Rectal smooth muscle tissue (tissue), 1 donor: ENCODE data around the gene CCS.
A peak's percentile ranks its signal among the peaks of the same experiment; 100 is the strongest.
"Not testable (repeated sequence)": the region's sequence is repeated elsewhere in the genome, so short reads cannot be mapped to it uniquely, and the experiment has no call there.

Experiments
- H3K27ac ChIP-seq: one replicate; pipeline ENCODE4 v1.7.0; 2013; ENCODE audit warnings: low read depth, low read length, inconsistent platforms
- H3K27me3 ChIP-seq: one replicate; pipeline ENCODE4 v1.7.0; 2013; ENCODE audit warnings: low read length; ENCODE audit not compliant: control insufficient read depth, insufficient read depth
- H3K36me3 ChIP-seq: one replicate; pipeline ENCODE4 v1.7.0; 2013; ENCODE audit warnings: low read length; ENCODE audit not compliant: control insufficient read depth, insufficient read depth
- H3K4me1 ChIP-seq: one replicate; pipeline ENCODE4 v1.7.0; 2013; ENCODE audit warnings: low read length; ENCODE audit not compliant: control insufficient read depth, insufficient read depth
- H3K4me3 ChIP-seq: one replicate; pipeline ENCODE4 v1.7.0; 2013; ENCODE audit warnings: low read length
- H3K9ac ChIP-seq: one replicate; pipeline ENCODE4 v1.7.0; 2013; ENCODE audit warnings: low read length

The CCS gene

DNA sequence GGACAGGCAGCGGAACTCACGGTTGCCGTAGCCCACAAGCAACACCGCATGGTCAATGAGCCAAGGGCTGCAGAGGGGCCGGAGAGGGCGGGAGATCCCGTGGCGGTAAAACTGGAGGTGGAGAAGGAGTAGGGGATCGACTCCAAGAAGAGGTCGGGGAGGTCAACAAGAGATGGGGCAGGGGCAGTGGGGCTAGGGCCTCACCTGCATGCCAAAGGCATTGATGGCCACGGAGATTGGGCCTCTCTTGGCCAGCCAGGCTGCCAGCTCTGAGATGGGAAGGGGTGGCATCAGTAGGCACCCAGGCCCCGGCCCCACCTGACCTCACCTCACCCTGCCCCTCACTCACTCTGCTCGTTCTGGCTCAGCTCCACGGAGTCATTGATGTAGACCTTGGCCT lies 28.4 kb upstream of the CCS start:
- Histone ChIP-seq H3K4me3 (no peak overlapping the region), H3K27ac (no peak overlapping the region), H3K36me3 (peaks cover 2% of the 10 kb centered on the region), H3K9ac (no peak overlapping the region), H3K4me1 (peaks cover 2% of the 10 kb centered on the region), H3K27me3 (no peaks in the 10 kb centered on the region)

DNA sequence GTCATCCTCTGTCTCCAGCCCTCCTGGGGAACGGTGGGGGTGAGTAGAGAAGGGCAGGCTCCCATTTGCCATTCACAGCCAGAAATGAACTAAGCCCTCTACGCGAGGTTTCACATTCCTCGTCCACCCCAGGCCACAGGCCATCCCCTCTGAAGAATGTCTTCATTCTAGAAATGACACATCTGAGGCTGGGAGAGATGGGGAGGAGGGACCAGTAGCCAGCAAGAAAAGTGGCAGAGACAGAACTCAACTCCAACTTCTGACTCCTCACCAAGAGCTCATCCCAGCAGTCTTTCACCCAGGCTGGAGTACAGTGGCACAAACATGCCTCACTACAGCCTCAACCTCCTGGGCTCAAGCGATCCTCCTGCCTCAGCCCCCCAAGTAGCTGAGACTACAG lies 28.0 kb upstream of the CCS start:
- Histone ChIP-seq H3K9ac (no peak overlapping the region), H3K36me3 (peaks cover 2% of the 10 kb centered on the region), H3K4me1 (peaks cover 2% of the 10 kb centered on the region), H3K4me3 (no peak overlapping the region), H3K27ac (no peak overlapping the region), H3K27me3 (no peaks in the 10 kb centered on the region)

DNA sequence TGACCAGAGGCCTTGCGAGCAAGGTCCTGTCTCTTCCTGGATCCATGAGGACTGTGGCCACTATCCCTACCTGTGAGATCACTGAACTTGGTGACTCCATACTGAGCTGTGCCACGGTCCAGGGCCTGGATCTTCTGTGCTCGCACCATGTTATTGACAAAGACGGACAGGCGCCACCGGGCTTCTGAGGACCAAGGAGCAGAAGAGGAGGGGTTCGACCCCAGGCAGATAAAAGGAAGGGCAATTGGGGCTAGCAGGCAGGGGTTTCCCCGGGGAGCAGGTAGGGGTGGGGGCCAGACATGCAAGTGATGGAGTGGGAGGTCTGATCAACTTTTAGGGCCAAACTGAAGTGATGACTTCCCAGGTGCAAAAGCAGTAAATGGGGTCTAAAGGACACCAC lies 26.8 kb upstream of the CCS start:
- H3K36me3 ChIP-seq, result peaks cover 2% of the 10 kb centered on the region

DNA sequence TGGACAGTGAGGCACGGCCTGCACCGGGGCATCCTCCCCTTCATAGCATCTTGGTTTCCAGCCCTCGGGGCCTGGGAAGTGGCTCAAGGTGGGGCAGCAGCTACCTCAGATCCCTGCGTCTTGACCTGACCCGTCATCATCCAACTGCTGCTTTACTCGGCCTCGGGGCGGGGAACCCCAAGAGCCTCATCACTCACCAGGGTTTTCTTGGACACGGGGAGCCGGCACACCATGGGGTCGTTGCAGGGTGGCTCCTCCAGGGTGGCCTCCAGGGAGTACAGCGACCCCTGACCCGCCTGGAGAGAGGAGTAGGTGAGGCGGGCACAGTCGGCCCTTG lies 25.2 kb upstream of the CCS start:
- H3K4me1 ChIP-seq, result peaks cover 2% of the 10 kb centered on the region
- H3K9ac ChIP-seq, result no peak overlapping the region
- no peak overlapping the region for H3K27ac ChIP-seq
- H3K27me3 ChIP-seq, result no peaks in the 10 kb centered on the region
- H3K36me3 ChIP-seq, result peaks cover 2% of the 10 kb centered on the region
- H3K4me3 ChIP-seq, result peak overlapping the region; percentile 68

More for the DNA sequence above, 26.8 kb upstream of the CCS start:
- Histone ChIP-seq H3K4me3 (no peak overlapping the region), H3K27ac (no peak overlapping the region), H3K9ac (no peak overlapping the region), H3K27me3 (no peaks in the 10 kb centered on the region), H3K4me1 (peaks cover 2% of the 10 kb centered on the region)

DNA sequence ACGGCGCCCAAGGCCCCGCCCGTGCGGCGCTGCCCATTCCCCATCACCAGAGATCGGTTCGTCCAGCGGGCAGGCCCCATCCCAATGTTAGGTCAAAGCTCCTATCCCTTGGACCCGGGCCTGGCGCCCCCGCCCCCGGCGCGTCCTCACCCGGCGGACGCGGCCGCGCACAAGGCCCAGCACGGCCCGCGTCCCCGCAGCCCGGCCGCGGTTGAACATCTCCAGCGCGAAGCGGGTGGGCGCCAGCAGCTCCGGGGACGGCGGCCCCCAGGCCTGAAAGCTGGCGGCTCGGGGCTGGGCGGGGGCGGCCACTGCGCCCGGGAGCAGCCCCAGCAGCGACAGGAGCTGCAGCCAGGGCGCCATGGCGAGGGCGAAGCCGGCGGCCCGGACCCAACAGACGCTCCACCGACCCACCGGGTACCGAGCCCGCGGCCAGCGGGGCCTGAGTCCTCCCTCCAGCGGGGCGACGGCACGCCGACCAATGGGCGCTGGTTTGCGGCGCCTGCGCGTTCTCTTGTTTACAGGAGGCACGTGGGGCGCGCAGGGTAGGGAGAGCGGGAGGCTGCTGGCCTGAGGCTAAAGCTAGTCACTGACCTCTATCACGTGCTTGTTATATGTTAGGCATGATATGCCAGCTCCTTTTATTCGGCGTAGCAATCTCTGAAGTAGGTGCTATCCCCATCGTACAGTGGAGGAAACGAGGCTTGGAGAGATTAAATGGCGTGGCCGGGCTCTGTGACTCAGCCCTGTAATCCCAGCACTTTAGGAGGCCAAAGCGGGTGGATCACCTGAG lies 24.7 kb upstream of the CCS start, which contains the start of gene CTSF:
TSS of gene CTSF (minus strand) at position 483 of the 793 bp plus-strand sequence. CDS start at position 363, 120 bp downstream.
- H3K27ac ChIP-seq, result peak within 1 kb of the TSS; percentile 24
- peaks cover 2% of the 10 kb centered on the region for H3K4me1 ChIP-seq
- peaks cover 2% of the 10 kb centered on the region for H3K36me3 ChIP-seq
- no peak within 1 kb of the TSS for H3K9ac ChIP-seq
- H3K4me3 ChIP-seq, result peak within 1 kb of the TSS; percentile 68
- H3K27me3 ChIP-seq, result no peaks in the 10 kb centered on the region

DNA sequence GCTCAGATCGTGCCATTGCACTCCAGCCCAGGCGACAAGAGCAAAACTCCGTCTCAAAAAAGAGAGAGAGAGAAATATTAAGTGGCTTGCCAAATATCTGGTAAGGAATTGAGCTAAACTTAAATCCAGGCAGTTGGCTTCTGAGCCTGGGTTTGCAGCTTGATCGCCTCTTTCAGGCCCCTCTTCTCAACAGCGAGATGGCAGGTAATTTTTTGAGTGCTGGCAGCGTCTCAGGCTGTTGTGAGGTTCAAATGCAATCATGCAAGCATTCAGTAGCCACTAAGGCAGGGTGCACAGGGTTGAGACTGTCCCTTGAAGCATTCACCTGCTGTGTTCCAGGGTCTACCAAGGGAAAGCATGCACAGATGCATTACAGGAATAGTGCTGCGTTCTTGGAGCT lies 23.9 kb upstream of the CCS start:
- Histone ChIP-seq H3K27me3 (no peaks in the 10 kb centered on the region), H3K9ac (no peak overlapping the region), H3K27ac (no peak overlapping the region), H3K36me3 (no peaks in the 10 kb centered on the region), H3K4me3 (no peak overlapping the region), H3K4me1 (peaks cover 2% of the 10 kb centered on the region)

DNA sequence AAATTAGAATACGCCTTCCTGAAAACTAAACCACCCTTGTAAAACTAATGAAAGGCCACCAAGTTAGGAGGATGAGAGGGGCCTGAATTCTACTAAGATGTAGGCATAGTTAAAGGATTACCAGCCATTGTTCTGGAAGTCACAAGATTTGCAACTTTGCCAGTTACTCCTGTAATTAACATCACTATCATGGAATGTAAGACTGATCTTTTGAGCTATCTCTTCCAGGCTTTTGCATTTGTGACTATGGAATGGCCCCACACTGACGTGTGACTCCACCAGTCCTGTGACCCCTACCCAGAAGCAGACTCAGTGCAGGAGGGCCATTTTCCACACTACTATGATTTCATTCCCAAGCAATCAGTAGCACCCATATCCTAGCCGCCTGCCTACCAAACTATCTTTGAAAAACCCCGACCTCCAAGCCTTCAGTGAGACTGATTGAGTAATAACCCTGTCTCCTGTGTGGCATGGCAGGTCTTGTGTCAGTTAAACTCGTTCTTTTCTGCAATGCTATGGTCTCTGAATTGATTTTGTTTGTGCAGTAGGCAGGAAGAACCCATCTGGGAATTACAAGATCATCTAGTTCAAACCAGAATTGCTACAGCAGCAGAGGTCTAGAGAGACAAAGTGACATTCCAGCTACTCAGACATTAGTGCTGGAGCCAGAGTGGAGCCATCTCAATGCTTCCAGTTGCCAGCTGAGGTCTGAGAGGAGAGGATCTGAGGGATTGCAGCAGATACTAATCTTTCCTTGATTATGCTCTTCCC lies 22.7 kb upstream of the CCS start:
- H3K9ac ChIP-seq, result no peak overlapping the region
- H3K27me3 ChIP-seq, result no peaks in the 10 kb centered on the region
- no peaks in the 10 kb centered on the region for H3K36me3 ChIP-seq
- no peak overlapping the region for H3K4me3 ChIP-seq
- H3K4me1 ChIP-seq, result peaks cover 2% of the 10 kb centered on the region
- no peak overlapping the region for H3K27ac ChIP-seq

DNA sequence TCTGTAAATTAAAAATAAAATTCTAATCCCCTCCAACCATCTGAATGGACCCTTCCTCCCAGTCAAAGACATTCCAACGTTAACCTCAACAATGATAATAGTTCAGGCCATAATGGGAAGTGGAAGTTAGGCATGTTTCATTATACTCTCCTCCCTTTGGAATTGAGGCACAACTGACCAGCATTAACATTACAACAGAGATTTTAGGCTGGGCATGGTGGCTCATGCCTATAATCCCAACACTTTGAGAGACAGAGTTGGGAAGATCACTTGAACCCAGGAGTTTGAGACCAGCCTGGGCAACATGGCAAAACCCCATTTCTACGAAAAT lies 22.2 kb upstream of the CCS start:
- Histone ChIP-seq H3K4me1 (peaks cover 2% of the 10 kb centered on the region), H3K27me3 (no peaks in the 10 kb centered on the region), H3K36me3 (no peaks in the 10 kb centered on the region), H3K27ac (no peak overlapping the region), H3K4me3 (no peak overlapping the region), H3K9ac (no peak overlapping the region)

DNA sequence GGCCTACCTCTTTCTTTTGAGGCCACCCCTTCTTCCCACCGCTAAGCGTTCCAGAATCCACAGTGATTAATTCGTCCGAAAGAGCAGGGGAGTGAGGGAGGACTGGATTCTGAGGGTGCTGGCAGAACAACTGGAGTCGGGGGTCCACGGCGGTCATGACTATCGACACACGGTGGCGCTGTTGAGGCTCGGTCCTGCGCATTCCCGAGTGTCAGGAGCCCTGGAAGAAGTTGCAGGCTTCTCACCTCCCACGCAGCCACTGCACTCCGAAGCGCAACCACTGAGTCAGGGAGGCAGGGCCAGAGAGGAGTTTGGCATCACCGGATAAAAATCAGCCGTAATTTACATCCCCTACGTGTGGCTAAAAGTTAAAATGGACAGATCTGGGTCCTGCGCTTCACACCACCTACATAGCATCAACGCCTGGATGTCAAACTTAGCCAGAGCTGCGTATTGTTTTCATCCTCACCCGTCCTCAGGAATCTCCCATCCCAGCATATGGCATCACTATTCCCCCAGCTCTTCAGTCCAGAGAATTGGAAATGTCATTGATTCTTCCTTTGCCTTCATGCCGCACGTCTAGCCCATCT lies 13.9 kb upstream of the CCS start:
- Histone ChIP-seq H3K9ac (no peak overlapping the region), H3K4me1 (peaks cover 4% of the 10 kb centered on the region), H3K27ac (no peak overlapping the region), H3K36me3 (no peaks in the 10 kb centered on the region), H3K4me3 (no peak overlapping the region), H3K27me3 (no peaks in the 10 kb centered on the region)

DNA sequence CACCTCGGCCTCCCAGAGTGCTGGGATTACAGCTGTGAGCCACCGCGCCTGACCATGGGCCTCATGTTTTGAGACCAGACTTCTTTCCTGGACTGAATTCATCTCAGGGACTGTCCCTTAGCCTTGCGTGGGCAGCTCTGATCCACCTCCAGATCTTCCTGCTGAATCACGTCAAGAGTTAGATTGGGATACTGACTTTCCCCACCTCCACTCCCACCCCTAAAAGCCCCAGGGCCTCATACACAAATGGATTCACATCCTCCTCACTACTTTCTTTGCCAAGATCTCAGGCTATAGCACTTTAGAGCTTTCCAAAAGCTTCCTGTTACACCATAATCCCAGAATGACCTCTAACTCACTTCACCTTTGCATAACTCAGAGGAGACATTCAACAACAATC lies 12.2 kb upstream of the CCS start:
- Histone ChIP-seq H3K4me1 (peaks cover 4% of the 10 kb centered on the region), H3K36me3 (no peaks in the 10 kb centered on the region), H3K27me3 (no peaks in the 10 kb centered on the region), H3K27ac (no peak overlapping the region), H3K4me3 (no peak overlapping the region), H3K9ac (no peak overlapping the region)

DNA sequence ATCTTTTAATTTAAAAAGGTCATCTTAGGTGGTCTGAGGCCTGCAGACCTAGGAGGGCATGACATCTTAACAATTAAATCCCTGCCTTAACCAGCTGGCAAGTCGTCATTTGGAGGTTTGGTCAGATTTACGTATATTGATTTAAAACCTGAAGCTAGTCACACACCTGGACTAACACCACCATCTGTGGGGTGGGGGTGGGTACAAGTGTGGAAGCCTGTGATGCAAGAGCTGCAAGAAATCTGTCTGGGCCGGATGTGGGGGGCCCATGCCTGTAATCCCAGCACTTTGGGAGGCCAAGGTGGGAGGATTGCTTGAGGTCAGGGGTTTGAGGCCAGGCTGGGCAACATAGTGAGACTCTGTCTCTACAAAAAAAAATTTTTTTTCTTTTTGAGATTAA lies 11.7 kb upstream of the CCS start:
- Histone ChIP-seq H3K4me3 (no peak overlapping the region), H3K4me1 (peaks cover 4% of the 10 kb centered on the region), H3K27me3 (no peaks in the 10 kb centered on the region)

DNA sequence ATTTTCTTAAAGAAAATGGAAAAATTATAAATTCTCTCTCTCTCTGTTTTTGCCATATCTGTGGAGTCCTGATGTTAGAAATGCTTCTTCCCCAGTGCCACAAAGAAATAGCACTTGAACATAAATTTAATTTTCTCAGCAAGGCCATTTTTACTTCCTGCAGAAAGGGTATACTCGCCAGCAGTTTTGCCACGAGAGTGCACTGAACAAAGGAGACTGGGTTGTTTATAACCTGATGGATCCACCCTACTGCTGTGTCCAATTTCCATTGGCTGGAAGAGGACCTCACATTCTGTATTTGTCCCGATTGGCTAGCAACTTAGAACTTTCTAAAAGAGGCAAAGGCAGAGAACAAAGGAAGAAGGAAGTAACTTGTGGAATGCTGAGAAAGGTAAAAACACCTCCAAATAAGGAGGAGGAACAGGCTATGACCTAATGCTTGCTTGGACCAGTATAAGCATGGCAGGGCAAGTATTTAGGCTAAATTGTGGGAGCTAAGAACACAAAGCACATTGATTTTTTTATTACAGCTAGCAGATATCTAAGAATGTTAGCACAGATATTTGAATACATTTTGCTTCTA lies 10.3 kb upstream of the CCS start:
- H3K36me3 ChIP-seq, H3K27ac ChIP-seq, H3K4me1 ChIP-seq, H3K9ac ChIP-seq, H3K4me3 ChIP-seq, H3K27me3 ChIP-seq: not testable (repeated sequence)

More for the DNA sequence above, 11.7 kb upstream of the CCS start:
- H3K36me3 ChIP-seq, result no peaks in the 10 kb centered on the region
- no peak overlapping the region for H3K9ac ChIP-seq
- H3K27ac ChIP-seq, result no peak overlapping the region
